Breast epithelium (tissue), 4 donors: Measurements from ENCODE around the gene GALNT9. TPM values are rescaled to one million over a fixed set of nuclear protein-coding genes. Genes with fewer than 3 reads are reported as not detected.

Source experiments
- DNase-seq, 2 donors: peaks; one replicate each; pipeline ENCODE4 v3.0.0-alpha.2; 2019; ENCODE audit warnings: low spot score in 2 of 2
- H3K27ac ChIP-seq, 2 donors: fragments of 200-600 bp; sonication (generic) in 1 of 2; one replicate each; pipeline ENCODE4 v1.5.1; 2016 to 2019; ENCODE audit warnings: mild to moderate bottlenecking in 1 of 2
- H3K27me3 ChIP-seq, 2 donors: fragments of 200-600 bp; sonication (generic) in 1 of 2; one replicate each; pipeline versions ENCODE4 v1.5.1 to v1.6.0; 2017 to 2019; ENCODE audit warnings: control low read depth in 1 of 2, mild to moderate bottlenecking in 1 of 2
- H3K36me3 ChIP-seq: fragments of 200-600 bp; one replicate; pipeline ENCODE4 v1.5.1; 2019
- H3K4me1 ChIP-seq, 2 donors: fragments of 200-600 bp; sonication (generic); one replicate each; pipeline ENCODE4 v1.5.1; 2016 to 2019; ENCODE audit warnings: control low read depth in 1 of 2
- H3K4me3 ChIP-seq, 3 donors: fragments of 200-600 bp; sonication (generic); 1 replicate in 2 of 3; 2 replicates in 1 of 3; pipeline ENCODE4 v1.5.1; 2016 to 2019; ENCODE audit warnings: mild to moderate bottlenecking in 3 of 3, moderate library complexity in 2 of 3
- H3K9me3 ChIP-seq, 2 donors: fragments of 200-600 bp; sonication (generic) in 1 of 2; one replicate each; pipeline ENCODE4 v1.5.1; 2016 to 2019; ENCODE audit warnings: control low read depth in 1 of 2
- CTCF ChIP-seq, 3 donors: fragments of 450-650 bp; IDR thresholded peaks; one replicate each; pipeline ENCODE4 v1.5.1; 2016 to 2017; ENCODE audit warnings: antibody characterized with exemption in 3 of 3, mild to moderate bottlenecking in 3 of 3, moderate library complexity in 3 of 3
- POLR2A ChIP-seq: fragments of 450-650 bp; IDR thresholded peaks from one replicate; pipeline ENCODE4 v1.6.1; 2016; ENCODE audit warnings: antibody characterized with exemption, mild to moderate bottlenecking, moderate library complexity
- POLR2AphosphoS5 ChIP-seq, 3 donors: sonication (generic); formaldehyde crosslinking; IDR thresholded peaks; one replicate each; pipeline ENCODE4 v1.6.1; 2017; ENCODE audit warnings: antibody characterized with exemption in 3 of 3
- intact Hi-C: fragments of 100-400 bp; cut with DNase I; formaldehyde crosslinking; loops from one replicate; pipeline ENCODE4 v1.15.1; 2023; ENCODE audit warnings: low total_unique reads
- total RNA-seq, 3 donors: library from RNA; depleted of rRNA; stranded (reverse); fragments of >200 nt; gene quantifications; one replicate each; pipeline ENCODE4 v1.1.0, GENCODE V29; 2016

Gene GALNT9
- total RNA-seq, 3 donors from 2014 or later = 2.9 TPM; not detected in 2

- H3K9me3 ChIP-seq = peaks cover 0 to 7% of the 10 kb centered on the region in 2 donors
- H3K27ac ChIP-seq = no peak overlapping the region
- H3K27me3 ChIP-seq = peaks cover 6 to 45% of the 10 kb centered on the region in 2 donors
- DNase-seq = no peak
- no peak for TF ChIP-seq POLR2AphosphoS5 (IDR thresholded peaks at IDR 0.05)
- no peak for TF ChIP-seq CTCF (IDR thresholded peaks at IDR 0.05)
- TF ChIP-seq POLR2A = no peak
- no peaks in the 10 kb centered on the region for H3K36me3 ChIP-seq
- no peak overlapping the region for H3K4me3 ChIP-seq
- intact Hi-C loops = no loop called here
- H3K4me1 ChIP-seq = peaks cover 0 to 6% of the 10 kb centered on the region in 2 donors
These were observed 119.7 kb downstream of the GALNT9 start for GRCh38 chr12:132209619-132210222.

- H3K4me1 ChIP-seq = peaks cover 0 to 6% of the 10 kb centered on the region in 2 donors
- no peak for DNase-seq
- H3K4me3 ChIP-seq = no peak overlapping the region
- intact Hi-C loops = no loop called here
- no peak overlapping the region for H3K27ac ChIP-seq
- no peak for TF ChIP-seq CTCF (IDR thresholded peaks at IDR 0.05)
- no peak for TF ChIP-seq POLR2A
- no peak for TF ChIP-seq POLR2AphosphoS5 (IDR thresholded peaks at IDR 0.05)
- H3K9me3 ChIP-seq = peaks cover 0 to 7% of the 10 kb centered on the region in 2 donors
- no peaks in the 10 kb centered on the region for H3K36me3 ChIP-seq
- peaks cover 6 to 55% of the 10 kb centered on the region in 2 donors for H3K27me3 ChIP-seq
These were observed 121.1 kb downstream of the GALNT9 start for GRCh38 chr12:132208153-132208823.

GRCh38 chr12:132207083-132207775, 122.2 kb downstream of the GALNT9 start:
- TF ChIP-seq POLR2A (no peak), CTCF (IDR thresholded peaks at IDR 0.05) (no peak), POLR2AphosphoS5 (IDR thresholded peaks at IDR 0.05) (no peak)
- Histone ChIP-seq H3K27ac (no peak overlapping the region), H3K4me3 (no peak overlapping the region), H3K9me3 (peaks cover 0 to 7% of the 10 kb centered on the region in 2 donors), H3K36me3 (no peaks in the 10 kb centered on the region), H3K4me1 (peaks cover 0 to 6% of the 10 kb centered on the region in 2 donors), H3K27me3 (peaks cover 6 to 64% of the 10 kb centered on the region in 2 donors)
- intact Hi-C loops = no loop called here
- DNase-seq = no peak

- Histone ChIP-seq H3K4me1 (peaks cover 0 to 6% of the 10 kb centered on the region in 2 donors), H3K4me3 (peak overlapping the region in 1 of 3 donors; percentile 63), H3K9me3 (peaks cover 0 to 7% of the 10 kb centered on the region in 2 donors), H3K27ac (no peak overlapping the region), H3K27me3 (peaks cover 6 to 67% of the 10 kb centered on the region in 2 donors), H3K36me3 (no peaks in the 10 kb centered on the region)
- intact Hi-C loops = no loop called here
- no peak for DNase-seq
- TF ChIP-seq CTCF (IDR thresholded peaks at IDR 0.05) = no peak
These were observed 123.3 kb downstream of the GALNT9 start for GRCh38 chr12:132206046-132206434.
